Measurements from ENCODE around the gene SNTB2. TPM values are rescaled to one million over a fixed set of nuclear protein-coding genes. Genes with fewer than 3 reads are reported as not detected.

The SNTB2 gene
- total and polyA plus RNA-seq, 2 of the 4 experiments (the other 2 are of a cell fraction), result 23.5 to 47.5 TPM

DNA sequence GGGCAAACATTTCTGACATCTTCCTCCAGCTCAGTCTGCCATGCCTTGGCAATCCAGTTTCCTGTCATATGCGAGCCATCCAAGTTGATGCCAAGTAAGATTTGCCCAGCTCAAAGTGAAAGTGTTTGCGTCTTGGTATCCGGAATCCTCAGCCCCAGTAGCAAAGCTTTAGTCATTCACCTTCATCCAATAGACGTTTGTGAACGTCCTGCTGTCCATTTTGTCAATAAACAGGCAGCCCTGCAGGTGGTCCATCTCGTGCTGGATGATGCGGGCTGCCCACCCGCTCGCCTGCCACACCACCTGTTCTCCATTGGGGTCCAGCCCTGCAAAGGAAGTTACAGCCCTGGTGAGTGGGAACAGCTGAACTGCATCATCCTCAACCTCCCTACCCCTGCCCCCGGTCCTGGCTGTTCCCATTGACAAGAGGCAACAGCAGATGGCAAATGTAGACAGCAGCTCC is 141.9 kb downstream of the SNTB2 start:
- Histone ChIP-seq H2BK120ac (ENCODE audit: low read depth, low read length) (no peak overlapping the region), H3K27me3 (ENCODE audit: control insufficient read depth, insufficient read depth, low read length) (no peaks in the 10 kb centered on the region), H2AK9ac (replicated peaks; ENCODE audit: low read depth, low read length, poor library complexity) (peak overlapping the region; percentile 97), H2BK5ac (ENCODE audit: low read depth, low read length, poor library complexity, severe bottlenecking) (no peak overlapping the region), H2BK15ac (ENCODE audit: low read depth, low read length) (no peak overlapping the region), H3K36me3 (ENCODE audit: control insufficient read depth, insufficient read depth, low read length) (peaks cover 44% of the 10 kb centered on the region), H3K9ac (ENCODE audit: low read depth, low read length) (peak overlapping the region; percentile 54; the same call in 1 of the 2 replicates), H2AFZ (replicated peaks; ENCODE audit: low read length, poor library complexity) (no peak overlapping the region), H3K4me3 (ENCODE audit: insufficient read depth, low read depth, low read length) (peak overlapping the region; percentile 78; the same call in 1 of the 2 replicates), H3K23ac (ENCODE audit: low read depth, low read length) (peak overlapping the region; percentile 58), H3K4ac (ENCODE audit: low read depth, low read length) (no peak overlapping the region), H3K4me1 (ENCODE audit: control insufficient read depth, insufficient read depth, low read length) (peaks cover 12% of the 10 kb centered on the region), H3K14ac (replicated peaks; ENCODE audit: low read depth, low read length) (no peak overlapping the region; the same call in 1 of the 2 replicates), H3K9me1 (ENCODE audit: insufficient read depth, low read length) (peaks cover 10% of the 10 kb centered on the region), H2BK20ac (ENCODE audit: low read depth, low read length) (no peak overlapping the region), H4K20me1 (ENCODE audit: insufficient read depth, low read length) (peaks cover 54% of the 10 kb centered on the region), H4K5ac (ENCODE audit: low read depth, low read length) (0 out of 2 replicates have a peak overlapping the region, but pooled peaks have one; percentile 7), H4K8ac (ENCODE audit: low read depth in 2 of 2, low read length in 2 of 2) (peak overlapping the region in 1 of 2 experiments; percentile 34; a peak in 1 of 4 replicates), H3K56ac (ENCODE audit: extremely low read depth, insufficient read depth, low read length) (no peak overlapping the region), H3K9me3 (ENCODE audit: control insufficient read depth, insufficient read depth, low read length) (no peaks in the 10 kb centered on the region), H4K91ac (ENCODE audit: insufficient read depth, low read depth, low read length) (no peak overlapping the region), H3K27ac (ENCODE audit: insufficient read depth, low read length) (no peak overlapping the region), H3K4me2 (ENCODE audit: low read depth, low read length) (peak overlapping the region; percentile 91), H3K18ac (ENCODE audit: low read depth, low read length) (no peak overlapping the region), H2AK5ac (ENCODE audit: low read depth, low read length) (peak overlapping the region; percentile 84; the same call in 1 of the 2 replicates), H3K79me1 (ENCODE audit: low read depth in 1 of 2, low read length in 2 of 2) (peaks cover 37 to 70% of the 10 kb centered on the region in 2 experiments)
- intact Hi-C loops (cut with micrococcal nuclease) (no loop called here), dilution Hi-C loops (cut with HindIII; ENCODE audit: low sequenced_read_pairs, unreplicated experiment) (no loop called here), in situ Hi-C loops (cut with MboI; ENCODE audit: low sequenced_read_pairs) (no loop called here)
- DNase-seq (peak; percentile 62), ATAC-seq (ENCODE audit: low read depth) (no peak)
- TF ChIP-seq CEBPB (IDR thresholded peaks at IDR 0.05; ENCODE audit: low read depth, low read length) (no peak), SMC3 (IDR thresholded peaks at IDR 0.05; ENCODE audit: low read depth, low read length) (no peak), RCOR1 (IDR thresholded peaks at IDR 0.05; ENCODE audit: insufficient replicate concordance, low read length) (peak; percentile 23), MAZ (IDR thresholded peaks at IDR 0.05; ENCODE audit: borderline replicate concordance, low read depth, low read length) (no peak), MAFK (IDR thresholded peaks at IDR 0.05; ENCODE audit: low read depth, low read length) (no peak), RFX5 (IDR thresholded peaks at IDR 0.05; ENCODE audit: low read depth, low read length) (no peak), BHLHE40 (IDR thresholded peaks at IDR 0.05; ENCODE audit: low read depth, low read length) (peak; percentile 76), NFE2L2 (IDR thresholded peaks at IDR 0.05; ENCODE audit: low read depth, low read length) (no peak), POLR2A (IDR thresholded peaks at IDR 0.05; ENCODE audit: low read depth, low read length) (no peak; the same call in 1 of the 2 replicates), FOS (IDR thresholded peaks at IDR 0.05; ENCODE audit: low read depth, low read length) (no peak), CHD1 (IDR thresholded peaks at IDR 0.05; ENCODE audit: low read depth, low read length) (no peak), MXI1 (IDR thresholded peaks at IDR 0.05; ENCODE audit: borderline replicate concordance, low read depth, low read length) (no peak), RAD21 (IDR thresholded peaks at IDR 0.05; ENCODE audit: low read length) (no peak)
- TF ChIP-seq, protein P1, sequence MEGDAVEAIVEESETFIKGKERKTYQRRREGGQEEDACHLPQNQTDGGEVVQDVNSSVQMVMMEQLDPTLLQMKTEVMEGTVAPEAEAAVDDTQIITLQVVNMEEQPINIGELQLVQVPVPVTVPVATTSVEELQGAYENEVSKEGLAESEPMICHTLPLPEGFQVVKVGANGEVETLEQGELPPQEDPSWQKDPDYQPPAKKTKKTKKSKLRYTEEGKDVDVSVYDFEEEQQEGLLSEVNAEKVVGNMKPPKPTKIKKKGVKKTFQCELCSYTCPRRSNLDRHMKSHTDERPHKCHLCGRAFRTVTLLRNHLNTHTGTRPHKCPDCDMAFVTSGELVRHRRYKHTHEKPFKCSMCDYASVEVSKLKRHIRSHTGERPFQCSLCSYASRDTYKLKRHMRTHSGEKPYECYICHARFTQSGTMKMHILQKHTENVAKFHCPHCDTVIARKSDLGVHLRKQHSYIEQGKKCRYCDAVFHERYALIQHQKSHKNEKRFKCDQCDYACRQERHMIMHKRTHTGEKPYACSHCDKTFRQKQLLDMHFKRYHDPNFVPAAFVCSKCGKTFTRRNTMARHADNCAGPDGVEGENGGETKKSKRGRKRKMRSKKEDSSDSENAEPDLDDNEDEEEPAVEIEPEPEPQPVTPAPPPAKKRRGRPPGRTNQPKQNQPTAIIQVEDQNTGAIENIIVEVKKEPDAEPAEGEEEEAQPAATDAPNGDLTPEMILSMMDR (conservative IDR thresholded peaks at IDR 0.05; ENCODE audit: low read depth, low read length), result no peak
- TF ChIP-seq, protein P2, sequence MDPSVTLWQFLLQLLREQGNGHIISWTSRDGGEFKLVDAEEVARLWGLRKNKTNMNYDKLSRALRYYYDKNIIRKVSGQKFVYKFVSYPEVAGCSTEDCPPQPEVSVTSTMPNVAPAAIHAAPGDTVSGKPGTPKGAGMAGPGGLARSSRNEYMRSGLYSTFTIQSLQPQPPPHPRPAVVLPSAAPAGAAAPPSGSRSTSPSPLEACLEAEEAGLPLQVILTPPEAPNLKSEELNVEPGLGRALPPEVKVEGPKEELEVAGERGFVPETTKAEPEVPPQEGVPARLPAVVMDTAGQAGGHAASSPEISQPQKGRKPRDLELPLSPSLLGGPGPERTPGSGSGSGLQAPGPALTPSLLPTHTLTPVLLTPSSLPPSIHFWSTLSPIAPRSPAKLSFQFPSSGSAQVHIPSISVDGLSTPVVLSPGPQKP (IDR thresholded peaks at IDR 0.05; ENCODE audit: borderline replicate concordance, low read depth, low read length), result no peak
- TF ChIP-seq, protein P3, sequence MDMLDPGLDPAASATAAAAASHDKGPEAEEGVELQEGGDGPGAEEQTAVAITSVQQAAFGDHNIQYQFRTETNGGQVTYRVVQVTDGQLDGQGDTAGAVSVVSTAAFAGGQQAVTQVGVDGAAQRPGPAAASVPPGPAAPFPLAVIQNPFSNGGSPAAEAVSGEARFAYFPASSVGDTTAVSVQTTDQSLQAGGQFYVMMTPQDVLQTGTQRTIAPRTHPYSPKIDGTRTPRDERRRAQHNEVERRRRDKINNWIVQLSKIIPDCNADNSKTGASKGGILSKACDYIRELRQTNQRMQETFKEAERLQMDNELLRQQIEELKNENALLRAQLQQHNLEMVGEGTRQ (IDR thresholded peaks at IDR 0.05; ENCODE audit: low read depth, low read length), result no peak
- ChIA-PET POLR2A (ENCODE audit: unreplicated experiment) (interaction anchor here (0.6 kb wide), 2 partner anchors 10 to 99 kb away, joined by 5 to 6 read pairs; partner anchors contain the start of genes COG8 and NIP7), CTCF (no interaction called here)
- no TSS peak for BruUV-seq (replicated peaks)
- 29% methylated on average over 9 of the region's 10 CpGs; no CpG with 5 or more reads in 1 of the 2 experiments for WGBS, 2 experiments (ENCODE audit: extremely low coverage in 2 of 2, insufficient read length in 1 of 2)

All from IMR-90 (cell line).